HG03196 (cell line): ENCODE results near the gene MST1R.

Experiments used
- ATAC-seq: cut with Tn5 transposase; IDR thresholded peaks from one replicate; pipeline ENCODE4 v1.9.1; 2021; ENCODE audit not compliant: unreplicated experiment

The MST1R gene

GRCh38 chr3:49841806-49842205 lies 61.9 kb downstream of the MST1R start:
- no peak for ATAC-seq

GRCh38 chr3:49841126-49841696 lies 62.5 kb downstream of the MST1R start:
- ATAC-seq: no peak

- no peak for ATAC-seq
These were observed 63.3 kb downstream of the MST1R start for GRCh38 chr3:49840388-49840787.

GRCh38 chr3:49839193-49839809 lies 64.4 kb downstream of the MST1R start:
- no peak for ATAC-seq
